Vagina (tissue), 2 donors: ENCODE data around the gene SRPX2.

Experiments used
- POLR2A ChIP-seq, 2 donors: fragments of 450-650 bp; IDR thresholded peaks; one replicate each; pipeline ENCODE4 v1.6.1; 2017; ENCODE audit warnings: antibody characterized with exemption in 2 of 2, mild to moderate bottlenecking in 2 of 2, moderate library complexity in 2 of 2
- POLR2AphosphoS5 ChIP-seq, 2 donors: sonication (generic); formaldehyde crosslinking; IDR thresholded peaks; one replicate each; pipeline ENCODE4 v1.9.0; 2017; ENCODE audit warnings: antibody characterized with exemption in 2 of 2, mild to moderate bottlenecking in 2 of 2, low read depth in 1 of 2; ENCODE audit not compliant: insufficient read depth in 1 of 2
- TF ChIP-seq, protein P1 (sequence below), 3 experiments: fragments of 450-650 bp in 2 of 3; fragments of 200-600 bp in 1 of 3; sonication (generic) in 1 of 3; IDR thresholded peaks; one replicate each; pipeline ENCODE4 v1.5.1; 2017 to 2019; ENCODE audit warnings: antibody characterized with exemption in 3 of 3, mild to moderate bottlenecking in 2 of 3, moderate library complexity in 2 of 3

DNA sequence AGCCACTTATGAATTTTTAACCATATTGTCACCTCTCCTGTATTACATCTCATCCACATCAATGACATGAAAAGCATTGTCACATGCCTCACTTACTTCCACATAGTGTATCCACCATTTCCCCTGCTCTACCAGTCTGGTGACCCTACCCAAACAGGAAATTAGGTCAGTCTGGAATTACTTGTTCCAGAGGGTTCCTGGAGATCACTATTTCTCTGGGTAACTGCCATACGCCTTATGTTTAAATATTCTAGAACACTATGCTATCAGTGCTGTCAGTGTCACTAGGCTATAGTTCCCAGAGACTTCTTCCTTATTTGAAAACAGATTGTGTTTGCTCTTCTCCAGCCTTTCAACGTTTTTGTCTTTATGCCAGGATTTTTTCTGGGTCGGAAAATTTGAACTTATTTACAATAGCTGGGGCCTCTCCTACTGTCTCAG, 15.0 kb downstream of the SRPX2 start:
- TF ChIP-seq, protein P1, sequence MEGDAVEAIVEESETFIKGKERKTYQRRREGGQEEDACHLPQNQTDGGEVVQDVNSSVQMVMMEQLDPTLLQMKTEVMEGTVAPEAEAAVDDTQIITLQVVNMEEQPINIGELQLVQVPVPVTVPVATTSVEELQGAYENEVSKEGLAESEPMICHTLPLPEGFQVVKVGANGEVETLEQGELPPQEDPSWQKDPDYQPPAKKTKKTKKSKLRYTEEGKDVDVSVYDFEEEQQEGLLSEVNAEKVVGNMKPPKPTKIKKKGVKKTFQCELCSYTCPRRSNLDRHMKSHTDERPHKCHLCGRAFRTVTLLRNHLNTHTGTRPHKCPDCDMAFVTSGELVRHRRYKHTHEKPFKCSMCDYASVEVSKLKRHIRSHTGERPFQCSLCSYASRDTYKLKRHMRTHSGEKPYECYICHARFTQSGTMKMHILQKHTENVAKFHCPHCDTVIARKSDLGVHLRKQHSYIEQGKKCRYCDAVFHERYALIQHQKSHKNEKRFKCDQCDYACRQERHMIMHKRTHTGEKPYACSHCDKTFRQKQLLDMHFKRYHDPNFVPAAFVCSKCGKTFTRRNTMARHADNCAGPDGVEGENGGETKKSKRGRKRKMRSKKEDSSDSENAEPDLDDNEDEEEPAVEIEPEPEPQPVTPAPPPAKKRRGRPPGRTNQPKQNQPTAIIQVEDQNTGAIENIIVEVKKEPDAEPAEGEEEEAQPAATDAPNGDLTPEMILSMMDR (IDR thresholded peaks at IDR 0.05) = no peak
- no peak for TF ChIP-seq POLR2A (IDR thresholded peaks at IDR 0.05)
- no peak for TF ChIP-seq POLR2AphosphoS5 (IDR thresholded peaks at IDR 0.05; ENCODE audit: insufficient read depth in 1 of 2, low read depth in 1 of 2)
